Muscle of arm (tissue), 12 donors: ENCODE results near the gene MYO1D. TPM values are rescaled to one million over a fixed set of nuclear protein-coding genes. Genes with fewer than 3 reads are reported as not detected.
"Not testable (repeated sequence)": the region's sequence is repeated elsewhere in the genome, so short reads cannot be mapped to it uniquely, and the experiment has no call there.

Experiments
- DNase-seq: peaks from one replicate; pipeline ENCODE4 v3.0.0-alpha.2; 2013
- polyA plus RNA-seq, 12 donors: library from polyadenylated mRNA; unstranded; fragments of 120-200 nt; gene quantifications; one replicate each; pipeline ENCODE4 v1.2.1, GENCODE V29; 2013; ENCODE audit not compliant: insufficient read length in 12 of 12

MYO1D gene
- polyA plus RNA-seq, 12 donors: 3.5 to 24.5 (median 6.2) TPM; not detected in 1

- DNase-seq: no peak
Measured at GRCh38 chr17:32859857-32860525, 16.9 kb downstream of the MYO1D start.

GRCh38 chr17:32855620-32856019 lies 21.3 kb downstream of the MYO1D start:
- no peak for DNase-seq

GRCh38 chr17:32854832-32855389 lies 22.0 kb downstream of the MYO1D start:
- DNase-seq: no peak

- no peak for DNase-seq
Measured at GRCh38 chr17:32854207-32854606, 22.7 kb downstream of the MYO1D start.

GRCh38 chr17:32852811-32853210 lies 24.1 kb downstream of the MYO1D start:
- no peak for DNase-seq

- DNase-seq: no peak
Measured at GRCh38 chr17:32849879-32850278, 27.0 kb downstream of the MYO1D start.

GRCh38 chr17:32847977-32848376 lies 28.9 kb downstream of the MYO1D start:
- DNase-seq: no peak

- no peak for DNase-seq
Measured at GRCh38 chr17:32846143-32846542, 30.8 kb downstream of the MYO1D start.

- no peak for DNase-seq
Measured at GRCh38 chr17:32840241-32840640, 36.7 kb downstream of the MYO1D start.

- no peak for DNase-seq
Measured at GRCh38 chr17:32836527-32836926, 40.4 kb downstream of the MYO1D start.

GRCh38 chr17:32835291-32835761 lies 41.6 kb downstream of the MYO1D start:
- no peak for DNase-seq

- DNase-seq: no peak
Measured at GRCh38 chr17:32834104-32834503, 42.8 kb downstream of the MYO1D start.

- no peak for DNase-seq
Measured at GRCh38 chr17:32833526-32833925, 43.4 kb downstream of the MYO1D start.

GRCh38 chr17:32833076-32833475 lies 43.8 kb downstream of the MYO1D start:
- DNase-seq: no peak

- no peak for DNase-seq
Measured at GRCh38 chr17:32831627-32832243, 45.2 kb downstream of the MYO1D start.

- no peak for DNase-seq
Measured at GRCh38 chr17:32831223-32831622, 45.7 kb downstream of the MYO1D start.

GRCh38 chr17:32828822-32829221 lies 48.1 kb downstream of the MYO1D start:
- no peak for DNase-seq

- no peak for DNase-seq
Measured at GRCh38 chr17:32827227-32827626, 49.7 kb downstream of the MYO1D start.

- no peak for DNase-seq
Measured at GRCh38 chr17:32826076-32826475, 50.8 kb downstream of the MYO1D start.

GRCh38 chr17:32824334-32824733 lies 52.6 kb downstream of the MYO1D start:
- DNase-seq: no peak

- no peak for DNase-seq
Measured at GRCh38 chr17:32822996-32823395, 53.9 kb downstream of the MYO1D start.

GRCh38 chr17:32821987-32822934 lies 54.7 kb downstream of the MYO1D start:
- DNase-seq: not testable (repeated sequence)
